IPS DF 6.9 (cell line): Measurements from ENCODE around the gene TRIM14.

Experiments used
- DNase-seq: peaks from one replicate; pipeline ENCODE4 v3.0.0-alpha.2; 2013; ENCODE audit warnings: low read depth, low spot score
- H3K27ac ChIP-seq: one replicate; pipeline ENCODE4 v1.5.1; 2013; ENCODE audit warnings: low read length, control low read depth
- H3K27me3 ChIP-seq: 2 replicates; pipeline ENCODE4 v1.6.1; 2013; ENCODE audit warnings: mild to moderate bottlenecking, low read length; ENCODE audit not compliant: control insufficient read depth, insufficient read depth
- H3K36me3 ChIP-seq: 2 replicates; pipeline ENCODE4 v1.6.1; 2013; ENCODE audit warnings: low read length; ENCODE audit not compliant: control insufficient read depth, insufficient read depth
- H3K4me1 ChIP-seq: 2 replicates; pipeline ENCODE4 v1.6.1; 2013; ENCODE audit warnings: low read length; ENCODE audit not compliant: control insufficient read depth, insufficient read depth
- H3K4me3 ChIP-seq: 2 replicates; pipeline ENCODE4 v1.5.1; 2013; ENCODE audit warnings: mild to moderate bottlenecking, low read length
- H3K9me3 ChIP-seq: 2 replicates; pipeline ENCODE4 v1.6.1; 2013; ENCODE audit warnings: low read length, inconsistent platforms; ENCODE audit not compliant: control insufficient read depth, insufficient read depth
- whole genome bisulfite sequencing: extraction: QIAGEN DNeasy Blood & Tissue Kit; methylation state at CpG from one replicate; pipeline ENCODE4 v1.1.7; 2013; ENCODE audit warnings: mixed read lengths, missing lambda C conversion rate; ENCODE audit not compliant: insufficient read length, insufficient coverage; 5-methylcytosine and 5-hydroxymethylcytosine counted together

TRIM14 gene

GRCh38 chr9:98154678-98155077, 35.7 kb upstream of the TRIM14 start:
- no peaks in the 10 kb centered on the region for H3K4me1 ChIP-seq
- H3K27ac ChIP-seq = no peak overlapping the region
- H3K27me3 ChIP-seq = no peaks in the 10 kb centered on the region
- no peak for DNase-seq
- H3K4me3 ChIP-seq = no peak overlapping the region
- 0 out of 2 replicates have a peak, but pooled peaks cover 3% of the 10 kb centered on the region for H3K36me3 ChIP-seq
- WGBS = no CpG with 5 or more reads among the region's 2 CpGs
- H3K9me3 ChIP-seq = no peaks in the 10 kb centered on the region

GRCh38 chr9:98152526-98152925, 33.5 kb upstream of the TRIM14 start:
- Histone ChIP-seq H3K36me3 (0 out of 2 replicates have a peak, but pooled peaks cover 3% of the 10 kb centered on the region), H3K4me1 (no peaks in the 10 kb centered on the region), H3K9me3 (no peaks in the 10 kb centered on the region), H3K27me3 (no peaks in the 10 kb centered on the region), H3K4me3 (no peak overlapping the region), H3K27ac (no peak overlapping the region)
- DNase-seq = no peak

- no CpG with 5 or more reads among the region's 3 CpGs for WGBS
- Histone ChIP-seq H3K4me3 (no peak overlapping the region), H3K36me3 (0 out of 2 replicates have a peak, but pooled peaks cover 3% of the 10 kb centered on the region), H3K4me1 (no peaks in the 10 kb centered on the region), H3K9me3 (no peaks in the 10 kb centered on the region), H3K27ac (no peak overlapping the region), H3K27me3 (no peaks in the 10 kb centered on the region)
- no peak for DNase-seq
Measured at GRCh38 chr9:98150721-98151120, 31.7 kb upstream of the TRIM14 start.

GRCh38 chr9:98150164-98150563, 31.1 kb upstream of the TRIM14 start:
- no peak for DNase-seq
- Histone ChIP-seq H3K4me1 (no peaks in the 10 kb centered on the region), H3K4me3 (no peak overlapping the region), H3K9me3 (no peaks in the 10 kb centered on the region), H3K27ac (no peak overlapping the region), H3K36me3 (0 out of 2 replicates have a peak, but pooled peaks cover 3% of the 10 kb centered on the region), H3K27me3 (no peaks in the 10 kb centered on the region)
- WGBS = no CpG with 5 or more reads among the region's 7 CpGs

- Histone ChIP-seq H3K36me3 (0 out of 2 replicates have a peak, but pooled peaks cover 3% of the 10 kb centered on the region), H3K27me3 (no peaks in the 10 kb centered on the region), H3K4me3 (no peak overlapping the region), H3K4me1 (no peaks in the 10 kb centered on the region), H3K9me3 (no peaks in the 10 kb centered on the region), H3K27ac (no peak overlapping the region)
- no peak for DNase-seq
- no CpG with 5 or more reads among the region's 3 CpGs for WGBS
Measured at GRCh38 chr9:98149422-98149821, 30.4 kb upstream of the TRIM14 start.

- H3K4me3 ChIP-seq = no peak overlapping the region
- DNase-seq = no peak
- H3K9me3 ChIP-seq = no peaks in the 10 kb centered on the region
- no CpG with 5 or more reads among the region's 2 CpGs for WGBS
- H3K4me1 ChIP-seq = no peaks in the 10 kb centered on the region
- H3K27me3 ChIP-seq = no peaks in the 10 kb centered on the region
- 0 out of 2 replicates have a peak, but pooled peaks cover 3% of the 10 kb centered on the region for H3K36me3 ChIP-seq
- no peak overlapping the region for H3K27ac ChIP-seq
Measured at GRCh38 chr9:98148486-98148885, 29.5 kb upstream of the TRIM14 start.

GRCh38 chr9:98147582-98147981, 28.6 kb upstream of the TRIM14 start:
- WGBS = no CpG with 5 or more reads among the region's 2 CpGs
- no peak overlapping the region for H3K4me3 ChIP-seq
- DNase-seq = no peak
- no peaks in the 10 kb centered on the region for H3K9me3 ChIP-seq
- H3K4me1 ChIP-seq = no peaks in the 10 kb centered on the region
- H3K27me3 ChIP-seq = no peaks in the 10 kb centered on the region
- H3K36me3 ChIP-seq = 0 out of 2 replicates have a peak, but pooled peaks cover 3% of the 10 kb centered on the region
- no peak overlapping the region for H3K27ac ChIP-seq

GRCh38 chr9:98146101-98146991, 27.3 kb upstream of the TRIM14 start:
- no peaks in the 10 kb centered on the region for H3K4me1 ChIP-seq
- no peak overlapping the region for H3K4me3 ChIP-seq
- no CpG with 5 or more reads among the region's 7 CpGs for WGBS
- H3K27ac ChIP-seq = no peak overlapping the region
- no peaks in the 10 kb centered on the region for H3K36me3 ChIP-seq
- no peaks in the 10 kb centered on the region for H3K9me3 ChIP-seq
- H3K27me3 ChIP-seq = no peaks in the 10 kb centered on the region
- DNase-seq = no peak

GRCh38 chr9:98144631-98145030, 25.6 kb upstream of the TRIM14 start:
- Histone ChIP-seq H3K36me3 (no peaks in the 10 kb centered on the region), H3K4me3 (no peak overlapping the region), H3K4me1 (no peaks in the 10 kb centered on the region), H3K9me3 (no peaks in the 10 kb centered on the region), H3K27me3 (no peaks in the 10 kb centered on the region), H3K27ac (no peak overlapping the region)
- DNase-seq = no peak
- WGBS = no CpG with 5 or more reads among the region's 3 CpGs

GRCh38 chr9:98144076-98144475, 25.1 kb upstream of the TRIM14 start:
- WGBS = no CpG with 5 or more reads among the region's 4 CpGs
- Histone ChIP-seq H3K9me3 (no peaks in the 10 kb centered on the region), H3K4me1 (no peaks in the 10 kb centered on the region), H3K36me3 (no peaks in the 10 kb centered on the region), H3K27ac (no peak overlapping the region), H3K4me3 (no peak overlapping the region), H3K27me3 (no peaks in the 10 kb centered on the region)
- DNase-seq = no peak
